ENCODE results near the gene INTS1.

The INTS1 gene

DNA sequence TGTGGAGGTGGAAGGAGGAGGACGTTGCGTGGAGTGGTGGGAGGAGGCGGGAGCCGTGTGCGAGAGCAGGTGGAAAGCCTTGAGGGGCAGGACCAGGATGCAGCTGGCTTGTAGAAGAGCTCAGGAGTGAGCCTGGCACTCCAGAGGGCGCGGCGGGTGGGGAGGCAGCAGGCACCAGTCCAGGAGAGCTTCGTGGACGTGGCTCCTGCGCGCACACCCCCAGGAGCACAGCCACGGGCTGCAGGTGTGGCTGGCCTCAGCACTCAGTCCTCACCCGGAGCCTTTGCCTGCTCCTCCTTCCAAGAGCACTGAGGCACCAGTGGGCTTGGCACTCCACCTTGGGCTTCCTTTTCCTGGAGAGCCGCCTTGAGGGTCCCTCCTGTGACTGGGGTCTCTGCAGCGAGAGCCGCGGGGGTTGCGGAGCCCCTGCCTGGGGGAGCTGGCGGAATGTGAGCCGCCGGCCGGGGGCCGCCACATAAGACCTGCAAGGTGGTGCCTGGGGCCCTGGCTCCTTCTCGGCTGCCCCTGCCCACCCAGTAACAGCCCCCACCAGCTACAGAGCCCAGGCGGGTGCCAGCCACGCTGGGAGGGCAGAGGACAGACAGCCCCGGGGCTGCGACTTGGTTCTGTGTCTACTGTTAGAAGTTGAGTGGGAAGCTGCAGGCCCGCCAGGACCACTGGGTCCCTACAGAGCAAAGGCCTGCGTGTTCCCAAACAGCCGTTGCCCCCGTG is 37.4 kb upstream of the INTS1 start:
- DNase-seq = no peak

DNA sequence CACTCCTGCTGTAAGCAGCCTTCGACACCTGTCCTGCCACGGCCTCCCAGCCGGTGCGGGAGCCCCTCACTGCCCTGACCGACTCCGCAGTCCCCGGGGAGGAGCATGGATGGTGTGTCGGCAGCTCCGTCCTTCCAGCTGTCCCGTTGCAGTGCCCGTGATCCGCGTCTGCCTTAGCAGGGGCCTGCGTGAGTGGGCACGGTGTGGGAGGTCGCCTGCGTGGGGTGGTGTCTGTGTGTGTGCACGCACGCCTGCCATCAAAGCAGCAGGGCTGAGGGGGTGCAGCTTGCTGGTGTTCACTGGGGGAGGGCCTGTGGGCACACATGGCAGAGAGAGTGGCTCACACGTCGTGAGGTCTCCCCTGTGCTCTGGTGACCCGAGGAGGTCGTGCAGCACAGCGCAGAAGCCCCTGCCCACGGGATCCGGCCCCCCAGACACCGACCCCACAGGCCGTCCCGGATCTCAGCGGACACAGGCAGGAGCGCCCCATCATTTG is 36.6 kb upstream of the INTS1 start:
- DNase-seq = no peak

DNA sequence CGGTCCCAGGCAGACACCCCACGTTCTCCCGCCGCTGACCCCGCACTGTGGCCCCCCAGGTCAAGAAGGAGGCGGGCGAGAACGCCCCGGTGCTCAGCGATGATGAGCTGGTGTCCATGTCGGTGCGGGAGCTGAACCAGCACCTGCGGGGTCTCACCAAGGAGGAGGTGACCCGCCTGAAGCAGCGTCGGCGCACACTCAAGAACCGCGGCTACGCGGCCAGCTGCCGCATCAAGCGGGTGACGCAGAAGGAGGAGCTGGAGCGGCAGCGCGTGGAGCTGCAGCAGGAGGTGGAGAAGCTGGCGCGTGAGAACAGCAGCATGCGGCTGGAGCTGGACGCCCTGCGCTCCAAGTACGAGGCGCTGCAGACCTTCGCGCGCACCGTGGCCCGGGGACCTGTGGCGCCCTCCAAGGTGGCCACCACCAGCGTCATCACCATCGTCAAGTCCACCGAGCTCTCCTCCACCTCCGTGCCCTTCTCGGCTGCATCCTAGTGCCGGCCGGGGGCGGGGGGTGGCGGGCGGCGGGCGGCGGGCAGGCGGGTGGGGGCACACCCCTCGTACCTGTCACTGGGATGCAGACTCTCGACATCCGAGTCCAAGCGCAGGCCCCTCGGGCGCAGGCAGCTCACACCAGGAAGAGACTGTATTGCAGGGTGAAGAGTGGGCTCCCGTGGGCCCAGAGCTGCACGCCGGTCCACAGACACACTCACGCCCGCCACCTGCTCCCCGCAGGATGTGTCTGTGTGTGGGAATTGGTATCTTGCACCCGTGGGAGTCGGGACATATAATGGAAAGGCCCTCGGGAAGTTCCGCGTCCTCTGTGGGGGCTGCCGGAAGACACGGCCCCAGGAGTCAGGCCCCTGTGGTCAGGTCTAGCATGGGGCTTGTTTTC is 35.9 kb upstream of the INTS1 start:
- DNase-seq = no peak

DNA sequence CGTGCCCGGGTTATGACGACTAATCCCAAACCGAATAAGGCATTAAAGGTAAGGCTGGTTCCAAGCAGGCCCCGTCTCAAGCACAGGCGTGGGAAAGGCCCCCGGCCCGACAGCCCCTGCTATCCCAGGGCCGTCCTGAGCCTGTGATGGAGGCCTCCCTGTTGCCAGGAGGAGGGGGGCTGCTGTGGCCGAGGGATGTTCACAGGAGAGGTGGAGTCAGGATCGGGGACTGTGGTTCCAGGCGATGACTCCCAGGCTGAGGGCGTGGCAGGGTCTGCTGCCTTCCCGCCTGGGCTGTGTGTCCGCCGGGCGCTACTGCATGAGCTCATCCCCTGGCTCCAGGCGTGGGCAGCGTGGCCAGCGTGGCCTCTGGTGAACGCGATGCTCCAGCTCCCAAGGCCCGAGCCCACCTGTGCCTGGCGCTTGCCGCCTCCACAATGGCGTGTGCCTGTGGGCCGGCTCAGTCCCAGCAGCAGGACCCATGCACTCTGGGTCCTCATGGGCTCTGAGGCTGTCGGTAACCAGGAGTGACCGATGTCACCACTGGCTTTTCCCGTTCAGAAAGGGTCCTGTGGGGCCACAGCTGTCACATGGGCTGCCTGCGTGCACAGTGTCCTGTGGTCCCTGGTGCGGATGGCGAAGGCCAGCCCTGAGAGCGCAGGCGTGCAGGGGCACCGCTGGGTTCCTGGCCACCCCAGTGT is 35.1 kb upstream of the INTS1 start:
- DNase-seq = no peak

DNA sequence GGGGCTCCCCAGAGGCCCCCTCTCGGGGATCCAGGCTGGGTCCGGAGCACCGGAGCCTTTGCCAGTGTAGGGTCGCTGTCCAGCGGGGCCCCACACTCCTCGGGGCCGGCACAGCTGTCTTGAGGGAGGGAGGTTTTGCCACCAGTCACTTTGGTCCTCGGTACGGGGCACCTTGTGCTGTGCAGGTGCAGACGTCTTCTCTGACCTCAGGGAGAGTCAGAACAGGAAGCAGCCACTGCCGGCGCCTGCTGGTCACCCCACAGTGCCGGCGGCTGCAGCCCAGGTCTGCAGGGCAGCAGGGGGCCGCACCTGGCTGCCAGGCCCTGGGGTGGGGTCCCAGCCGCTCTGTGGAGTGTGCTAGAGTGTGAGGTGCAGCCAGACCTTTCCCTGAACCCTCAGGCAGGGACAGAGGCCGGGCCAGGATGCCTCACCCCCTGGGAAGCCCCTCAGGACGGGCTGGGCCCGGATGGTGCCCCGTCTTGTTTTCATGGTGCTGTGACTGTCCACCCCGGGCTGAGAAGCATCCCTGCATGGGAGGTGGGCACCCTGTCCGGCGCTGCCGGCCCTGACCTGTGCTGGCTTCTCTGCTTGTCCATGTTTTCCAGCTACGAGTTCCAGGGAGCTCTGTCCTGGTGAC is 34.5 kb upstream of the INTS1 start:
- no peak for DNase-seq

DNA sequence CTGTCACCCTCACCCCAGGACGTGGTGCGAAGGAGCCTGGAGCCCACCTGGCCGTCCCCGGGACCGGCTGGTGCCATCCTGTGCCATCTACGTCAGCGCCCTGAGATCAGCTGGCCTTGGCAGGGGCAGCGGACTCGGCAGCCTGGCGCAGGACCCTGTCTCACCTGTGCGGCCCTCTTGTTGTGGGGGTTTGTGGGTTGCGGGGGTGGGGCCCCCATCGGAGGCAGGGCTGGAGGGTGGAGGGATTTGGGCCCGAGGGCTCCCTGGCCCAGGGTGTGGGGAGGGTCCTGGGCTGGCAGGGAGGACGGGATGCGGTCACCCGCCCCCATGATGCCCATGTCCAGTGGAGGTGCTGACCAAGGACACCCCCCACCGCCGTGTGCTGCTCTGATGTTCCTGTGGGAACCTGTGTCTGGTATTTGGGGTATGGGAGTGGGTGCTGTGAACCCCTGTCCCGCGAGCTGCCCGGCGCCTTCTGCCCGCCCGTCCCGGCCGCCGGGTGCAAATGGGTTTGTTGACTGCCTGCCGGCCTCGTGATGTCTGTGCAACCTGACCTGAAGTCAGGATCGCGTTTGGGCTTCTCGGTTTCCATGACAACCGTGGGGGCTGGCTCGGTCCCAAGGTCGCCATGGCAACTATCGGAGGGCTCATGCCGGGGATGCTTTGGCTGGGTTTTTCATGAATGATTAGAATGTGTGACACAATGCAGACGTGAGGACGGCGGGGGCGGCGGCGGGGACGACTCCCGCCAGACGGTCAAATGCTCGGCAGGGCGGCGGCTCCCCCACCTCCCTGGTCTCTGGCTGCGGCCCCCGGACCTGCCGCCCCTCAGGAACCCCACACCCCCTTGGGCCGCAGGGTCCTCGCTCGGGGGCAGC is 33.6 kb upstream of the INTS1 start:
- DNase-seq = peak in 1 of 2 donors; percentile 48

GRCh38 chr7:1536743-1537534 is 32.8 kb upstream of the INTS1 start:
- peak; percentile 26 to 39 for DNase-seq

GRCh38 chr7:1536455-1536742 is 32.2 kb upstream of the INTS1 start:
- no peak for DNase-seq

GRCh38 chr7:1535701-1536454 is 31.7 kb upstream of the INTS1 start:
- DNase-seq = no peak

- no peak for DNase-seq
Measured at GRCh38 chr7:1535100-1535458, 30.9 kb upstream of the INTS1 start.

DNA sequence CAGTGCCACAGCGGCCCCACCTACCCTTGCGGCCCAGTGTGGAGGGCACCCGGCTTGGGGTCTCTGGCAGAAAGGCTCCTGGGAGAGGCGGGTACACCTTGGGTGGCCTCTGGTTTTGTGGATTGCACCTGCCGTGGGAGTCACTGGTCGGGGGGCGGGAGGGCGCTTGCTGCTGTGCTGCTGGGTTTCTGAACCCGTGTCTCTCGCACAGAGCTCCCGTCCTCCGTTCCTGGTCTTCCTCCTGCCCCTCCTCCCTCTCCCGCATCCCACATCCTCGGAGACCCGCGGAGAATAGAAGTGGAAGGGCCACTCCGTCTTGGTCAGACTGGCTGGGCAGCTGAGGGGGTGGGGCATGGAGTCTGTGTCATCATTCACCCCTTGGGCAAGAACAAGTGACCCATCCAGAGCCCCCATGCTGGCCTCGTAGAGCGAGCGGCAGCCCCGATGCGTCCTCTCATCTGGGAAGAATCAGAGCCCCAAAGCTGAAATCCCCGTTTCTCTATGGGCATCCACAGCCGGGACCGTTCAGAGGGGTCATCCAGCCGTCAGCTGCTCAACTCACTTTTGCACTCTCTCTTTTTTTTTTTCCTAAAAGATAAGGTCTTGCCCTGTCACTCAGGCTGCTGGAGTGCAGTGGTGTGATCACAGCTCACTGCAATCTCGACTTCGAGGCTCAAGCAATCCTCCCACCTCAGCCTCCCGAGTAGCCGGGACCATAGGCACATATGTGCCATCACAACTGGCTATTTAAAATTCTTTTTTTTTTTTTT is 30.3 kb upstream of the INTS1 start:
- DNase-seq = no peak

DNA sequence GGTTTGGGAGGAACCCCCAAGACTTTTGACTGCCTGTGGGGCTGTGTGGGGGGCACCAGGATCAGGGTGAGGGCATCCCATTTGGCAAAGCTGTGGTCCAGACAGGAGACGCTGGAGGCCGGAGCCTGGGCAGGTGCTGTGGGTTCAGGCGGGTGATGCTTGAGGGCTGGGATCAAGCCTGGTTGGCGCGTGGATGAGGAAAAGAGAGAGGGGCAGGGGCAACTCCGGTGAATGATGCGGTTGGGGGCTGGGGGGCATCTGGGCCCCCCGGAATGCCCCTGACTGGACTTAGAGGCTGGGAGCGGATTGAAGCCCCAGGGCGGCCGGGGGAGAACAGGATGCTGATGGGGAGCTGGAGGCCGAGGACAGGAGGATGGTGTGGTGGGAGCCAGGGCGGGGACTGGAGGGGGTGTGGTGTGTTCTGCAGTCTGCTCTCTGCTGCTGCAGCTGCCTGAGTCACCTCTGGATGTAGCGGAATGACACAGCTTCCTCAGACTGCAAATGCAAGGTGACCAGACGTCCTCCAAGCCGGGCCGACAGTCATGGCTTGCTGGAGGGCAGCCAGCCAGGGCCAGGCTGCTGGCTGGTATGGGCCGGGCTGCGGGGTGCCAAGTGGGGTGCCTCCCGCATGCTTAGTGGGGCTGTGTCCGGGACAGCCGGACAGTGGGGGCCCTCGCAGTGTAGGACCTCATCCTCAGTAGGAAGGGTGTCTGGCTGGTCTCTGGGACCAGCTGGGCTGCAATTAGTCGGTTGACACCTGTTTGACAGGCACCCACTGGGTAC is 29.5 kb upstream of the INTS1 start:
- no peak for DNase-seq

DNA sequence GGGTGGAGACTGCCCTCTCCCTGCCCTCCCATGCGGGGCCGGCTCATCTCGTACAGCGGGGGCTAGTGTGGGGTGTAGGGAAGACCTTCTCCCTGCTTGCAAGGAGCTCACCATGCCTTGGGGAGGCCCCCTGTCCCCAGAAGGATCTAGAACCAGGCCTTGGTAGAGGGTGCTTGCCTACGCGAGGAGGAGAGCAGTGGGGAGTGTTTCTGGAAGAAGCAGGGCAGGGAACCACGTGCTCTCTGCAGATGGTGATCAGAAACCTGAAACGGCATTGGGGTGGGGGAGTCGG is 29.0 kb upstream of the INTS1 start:
- DNase-seq = no peak

- DNase-seq = peak; percentile 22 to 49
Measured at GRCh38 chr7:1532456-1533254, 28.5 kb upstream of the INTS1 start.

DNA sequence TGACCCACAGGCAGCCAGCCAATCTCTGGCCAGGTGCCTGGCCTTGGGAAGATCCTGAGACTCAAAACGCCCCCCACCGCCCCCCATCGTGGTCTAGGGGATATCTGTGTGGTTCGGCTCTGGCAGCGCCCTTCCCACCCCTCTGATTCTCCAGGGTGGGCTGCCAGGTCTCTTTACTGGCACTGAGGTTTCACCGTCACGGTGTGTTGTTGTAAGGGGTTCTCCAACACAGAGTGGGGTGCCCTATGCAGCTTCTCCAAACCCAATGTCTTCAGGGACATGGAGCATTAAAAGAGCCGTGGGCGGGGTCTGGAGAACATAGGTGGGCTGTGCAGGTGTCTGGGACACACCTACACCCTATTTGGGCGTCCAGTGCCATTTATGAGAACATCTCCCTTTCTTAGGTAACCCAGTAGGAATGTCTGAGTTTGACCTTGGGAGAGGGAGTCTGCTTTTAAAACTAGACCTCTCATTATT is 27.8 kb upstream of the INTS1 start:
- no peak for DNase-seq

- no peak for DNase-seq
Measured at GRCh38 chr7:1531263-1531978, 27.2 kb upstream of the INTS1 start.

DNA sequence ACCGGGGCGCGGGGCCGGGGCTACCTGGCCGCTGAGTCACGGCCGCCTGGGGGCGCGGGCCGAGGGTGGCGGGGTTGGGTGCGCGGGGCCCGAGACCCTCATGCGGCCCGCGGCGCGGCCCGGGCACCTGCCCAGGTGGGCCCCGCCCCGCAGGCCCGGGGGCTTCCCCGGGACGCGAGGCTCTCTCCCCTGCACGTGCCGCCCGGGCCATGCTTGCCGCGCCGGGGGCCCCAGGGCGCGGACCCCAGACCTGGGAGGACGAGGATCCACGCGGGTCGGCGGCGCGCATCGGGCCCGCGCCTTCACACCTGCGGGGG is 26.7 kb upstream of the INTS1 start:
- DNase-seq = no peak
